Fibroblast of lung (primary cell): ENCODE data around the gene SNRNP40. TPM values are rescaled to one million over a fixed set of nuclear protein-coding genes. Genes with fewer than 3 reads are reported as not detected.

Source experiments
- DNase-seq, 2 donors: peaks; one replicate each; pipeline versions ENCODE4 v3.0.0 to v3.0.0-alpha.2; 2010; ENCODE audit warnings: low read depth in 2 of 2
- H2AFZ ChIP-seq: 2 replicates; pipeline ENCODE4 v1.5.1; 2012; ENCODE audit warnings: low read length, control low read depth, inconsistent platforms
- H3K27ac ChIP-seq: 2 replicates; pipeline ENCODE4 v1.5.1; 2011; ENCODE audit warnings: low read length, control low read depth; ENCODE audit not compliant: insufficient read depth
- H3K27me3 ChIP-seq: 2 replicates; pipeline ENCODE4 v1.5.1; 2011; ENCODE audit warnings: mild to moderate bottlenecking, low read length; ENCODE audit not compliant: control insufficient read depth, insufficient read depth
- H3K36me3 ChIP-seq: 2 replicates; pipeline ENCODE4 v1.5.1; 2011; ENCODE audit warnings: low read length; ENCODE audit not compliant: control insufficient read depth, insufficient read depth
- H3K4me1 ChIP-seq: 2 replicates; pipeline ENCODE4 v1.5.1; 2011; ENCODE audit warnings: low read length; ENCODE audit not compliant: control insufficient read depth, insufficient read depth; ENCODE audit errors: extremely low read depth
- H3K4me2 ChIP-seq: 2 replicates; pipeline ENCODE4 v1.5.1; 2011; ENCODE audit warnings: low read length, control low read depth; ENCODE audit not compliant: insufficient read depth; ENCODE audit errors: extremely low read depth
- H3K4me3 ChIP-seq, 4 experiments: fragments of 200-600 bp in 1 of 4; sonication (generic) in 1 of 4; replicated peaks in 1 of 4; 2 replicates each; pipeline ENCODE4 v1.5.1; 2011 to 2016; ENCODE audit warnings: low read length in 4 of 4, low read depth in 3 of 4, mild to moderate bottlenecking in 3 of 4, control low read depth in 2 of 4, inconsistent platforms in 1 of 4, mixed read lengths in 1 of 4; ENCODE audit not compliant: insufficient read depth in 1 of 4; ENCODE audit errors: control extremely low read depth in 1 of 4
- H3K79me2 ChIP-seq: 2 replicates; pipeline ENCODE4 v1.5.1; 2012; ENCODE audit warnings: mild to moderate bottlenecking, low read length, inconsistent platforms; ENCODE audit not compliant: control insufficient read depth, insufficient read depth
- H3K9ac ChIP-seq: 2 replicates; pipeline ENCODE4 v1.5.1; 2011; ENCODE audit warnings: mild to moderate bottlenecking, low read length, control low read depth; ENCODE audit not compliant: insufficient read depth
- H3K9me3 ChIP-seq: 2 replicates; pipeline ENCODE4 v1.5.1; 2012; ENCODE audit warnings: low read depth, low read length; ENCODE audit not compliant: control insufficient read depth, insufficient read depth
- H4K20me1 ChIP-seq: 2 replicates; pipeline ENCODE4 v1.5.1; 2011; ENCODE audit warnings: low read length; ENCODE audit not compliant: control insufficient read depth, insufficient read depth; ENCODE audit errors: extremely low read depth
- EZH2 ChIP-seq: IDR thresholded peaks from 2 replicates; pipeline ENCODE4 v1.5.1; 2012; ENCODE audit warnings: low read length, control low read depth, mild to moderate bottlenecking; ENCODE audit errors: missing control alignments
- polyA plus RNA-seq, 2 donors: library from polyadenylated mRNA; depleted of rRNA in 1 of 2; stranded (reverse) in 1 of 2; unstranded in 1 of 2; fragments of >200 nt; gene quantifications; 2 replicates each; pipeline ENCODE4 v1.2.1, GENCODE V29; 2011 to 2012; ENCODE audit warnings: missing spikeins in 1 of 2
- total RNA-seq: library from RNA; depleted of rRNA; stranded (reverse); fragments of >200 nt; gene quantifications from 2 replicates; pipeline ENCODE4 v1.2.1, GENCODE V29; 2014
- TF ChIP-seq, protein P1 (sequence below), 2 donors: IDR thresholded peaks in 1 of 2; conservative IDR thresholded peaks in 1 of 2; 1 replicate in 1 of 2; 2 replicates in 1 of 2; pipeline ENCODE4 v1.5.1; 2011 to 2012; ENCODE audit warnings: low read length in 2 of 2, control low read depth in 1 of 2, inconsistent platforms in 1 of 2, low read depth in 1 of 2, mild to moderate bottlenecking in 1 of 2

Gene SNRNP40
- total and polyA plus RNA-seq, 2 donors (not counting 1 experiment from before 2014, with no cell fraction given): 53.5 to 96.6 TPM

GRCh38 chr1:31300193-31300592 is 3.6 kb upstream of the SNRNP40 start:
- no peak for TF ChIP-seq EZH2
- TF ChIP-seq, protein P1, sequence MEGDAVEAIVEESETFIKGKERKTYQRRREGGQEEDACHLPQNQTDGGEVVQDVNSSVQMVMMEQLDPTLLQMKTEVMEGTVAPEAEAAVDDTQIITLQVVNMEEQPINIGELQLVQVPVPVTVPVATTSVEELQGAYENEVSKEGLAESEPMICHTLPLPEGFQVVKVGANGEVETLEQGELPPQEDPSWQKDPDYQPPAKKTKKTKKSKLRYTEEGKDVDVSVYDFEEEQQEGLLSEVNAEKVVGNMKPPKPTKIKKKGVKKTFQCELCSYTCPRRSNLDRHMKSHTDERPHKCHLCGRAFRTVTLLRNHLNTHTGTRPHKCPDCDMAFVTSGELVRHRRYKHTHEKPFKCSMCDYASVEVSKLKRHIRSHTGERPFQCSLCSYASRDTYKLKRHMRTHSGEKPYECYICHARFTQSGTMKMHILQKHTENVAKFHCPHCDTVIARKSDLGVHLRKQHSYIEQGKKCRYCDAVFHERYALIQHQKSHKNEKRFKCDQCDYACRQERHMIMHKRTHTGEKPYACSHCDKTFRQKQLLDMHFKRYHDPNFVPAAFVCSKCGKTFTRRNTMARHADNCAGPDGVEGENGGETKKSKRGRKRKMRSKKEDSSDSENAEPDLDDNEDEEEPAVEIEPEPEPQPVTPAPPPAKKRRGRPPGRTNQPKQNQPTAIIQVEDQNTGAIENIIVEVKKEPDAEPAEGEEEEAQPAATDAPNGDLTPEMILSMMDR (conservative IDR thresholded peaks at IDR 0.05 in 1 of 2, IDR thresholded peaks at IDR 0.05 in 1 of 2; ENCODE audit: low read depth in 1 of 2, low read length in 2 of 2): no peak

DNA sequence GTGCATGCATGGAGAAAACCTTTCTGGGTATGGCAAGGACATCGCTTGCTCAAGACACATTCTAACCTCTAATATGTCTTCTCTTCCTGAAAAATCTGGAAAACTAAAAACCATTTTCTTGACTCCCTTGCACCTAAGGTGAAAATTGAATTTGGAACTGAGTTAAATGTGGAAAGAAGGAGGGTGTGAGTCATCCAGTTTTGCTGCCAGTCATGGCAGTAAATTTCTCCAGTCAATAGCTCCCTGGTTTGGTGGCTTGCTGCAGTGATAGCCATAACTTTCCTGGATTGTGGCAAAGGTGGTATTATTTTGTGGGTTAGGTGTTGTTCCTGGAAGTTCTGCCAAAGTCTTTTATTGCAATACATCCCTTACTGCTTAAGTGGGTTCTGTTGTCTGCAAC is 2.8 kb upstream of the SNRNP40 start:
- H3K27me3 ChIP-seq: no peaks in the 10 kb centered on the region
- H2AFZ ChIP-seq: no peak overlapping the region
- peaks cover 2% of the 10 kb centered on the region for H3K36me3 ChIP-seq
- no peaks in the 10 kb centered on the region for H4K20me1 ChIP-seq
- H3K4me2 ChIP-seq: no peak overlapping the region
- H3K9ac ChIP-seq: no peak overlapping the region
- H3K79me2 ChIP-seq: peaks cover 61% of the 10 kb centered on the region
- DNase-seq: peak; percentile 6 to 26
- no peak overlapping the region for H3K4me3 ChIP-seq
- H3K9me3 ChIP-seq: no peaks in the 10 kb centered on the region
- no peak overlapping the region for H3K27ac ChIP-seq
- H3K4me1 ChIP-seq: peaks cover 7% of the 10 kb centered on the region
- no peak for TF ChIP-seq EZH2
- TF ChIP-seq, protein P1 (conservative IDR thresholded peaks at IDR 0.05 in 1 of 2, IDR thresholded peaks at IDR 0.05 in 1 of 2; ENCODE audit: low read depth in 1 of 2, low read length in 2 of 2): no peak

More at GRCh38 chr1:31300193-31300592, 3.6 kb upstream of the SNRNP40 start:
- no peaks in the 10 kb centered on the region for H4K20me1 ChIP-seq
- no peak overlapping the region for H2AFZ ChIP-seq
- peaks cover 53% of the 10 kb centered on the region for H3K79me2 ChIP-seq
- DNase-seq: no peak
- H3K4me1 ChIP-seq: peaks cover 7% of the 10 kb centered on the region
- H3K27ac ChIP-seq: no peak overlapping the region
- no peak overlapping the region for H3K9ac ChIP-seq
- no peaks in the 10 kb centered on the region for H3K9me3 ChIP-seq
- H3K4me3 ChIP-seq: no peak overlapping the region
- no peak overlapping the region for H3K4me2 ChIP-seq
- no peaks in the 10 kb centered on the region for H3K36me3 ChIP-seq
- no peaks in the 10 kb centered on the region for H3K27me3 ChIP-seq

GRCh38 chr1:31297277-31298247 is 974 bp upstream of the SNRNP40 start:
- peak; percentile 11 to 15 for DNase-seq
- peak overlapping the region; percentile 91 for H3K27ac ChIP-seq
- H3K9me3 ChIP-seq: no peaks in the 10 kb centered on the region
- peaks cover 6% of the 10 kb centered on the region for H3K4me1 ChIP-seq
- peak overlapping the region; percentile 96 for H3K4me2 ChIP-seq
- TF ChIP-seq EZH2: no peak
- TF ChIP-seq, protein P1 (conservative IDR thresholded peaks at IDR 0.05 in 1 of 2, IDR thresholded peaks at IDR 0.05 in 1 of 2; ENCODE audit: low read depth in 1 of 2, low read length in 2 of 2): no peak
- H3K79me2 ChIP-seq: peaks cover 61% of the 10 kb centered on the region
- peak overlapping the region; percentile 87 for H3K9ac ChIP-seq
- no peaks in the 10 kb centered on the region for H4K20me1 ChIP-seq
- peak overlapping the region; percentile 88 for H2AFZ ChIP-seq
- peak overlapping the region; percentile 54 to 100 (median 92) for H3K4me3 ChIP-seq
- no peaks in the 10 kb centered on the region for H3K27me3 ChIP-seq
- peaks cover 4% of the 10 kb centered on the region for H3K36me3 ChIP-seq
